GM18499 (cell line): ENCODE results near the gene NCAN.
"Not testable (repeated sequence)": the region's sequence is repeated elsewhere in the genome, so short reads cannot be mapped to it uniquely, and the experiment has no call there.

Experiments used
- ATAC-seq: cut with Tn5 transposase; IDR thresholded peaks from one replicate; pipeline ENCODE4 v1.9.1; 2021; ENCODE audit warnings: moderate number of reproducible peaks; ENCODE audit not compliant: insufficient read depth, unreplicated experiment

NCAN gene

DNA sequence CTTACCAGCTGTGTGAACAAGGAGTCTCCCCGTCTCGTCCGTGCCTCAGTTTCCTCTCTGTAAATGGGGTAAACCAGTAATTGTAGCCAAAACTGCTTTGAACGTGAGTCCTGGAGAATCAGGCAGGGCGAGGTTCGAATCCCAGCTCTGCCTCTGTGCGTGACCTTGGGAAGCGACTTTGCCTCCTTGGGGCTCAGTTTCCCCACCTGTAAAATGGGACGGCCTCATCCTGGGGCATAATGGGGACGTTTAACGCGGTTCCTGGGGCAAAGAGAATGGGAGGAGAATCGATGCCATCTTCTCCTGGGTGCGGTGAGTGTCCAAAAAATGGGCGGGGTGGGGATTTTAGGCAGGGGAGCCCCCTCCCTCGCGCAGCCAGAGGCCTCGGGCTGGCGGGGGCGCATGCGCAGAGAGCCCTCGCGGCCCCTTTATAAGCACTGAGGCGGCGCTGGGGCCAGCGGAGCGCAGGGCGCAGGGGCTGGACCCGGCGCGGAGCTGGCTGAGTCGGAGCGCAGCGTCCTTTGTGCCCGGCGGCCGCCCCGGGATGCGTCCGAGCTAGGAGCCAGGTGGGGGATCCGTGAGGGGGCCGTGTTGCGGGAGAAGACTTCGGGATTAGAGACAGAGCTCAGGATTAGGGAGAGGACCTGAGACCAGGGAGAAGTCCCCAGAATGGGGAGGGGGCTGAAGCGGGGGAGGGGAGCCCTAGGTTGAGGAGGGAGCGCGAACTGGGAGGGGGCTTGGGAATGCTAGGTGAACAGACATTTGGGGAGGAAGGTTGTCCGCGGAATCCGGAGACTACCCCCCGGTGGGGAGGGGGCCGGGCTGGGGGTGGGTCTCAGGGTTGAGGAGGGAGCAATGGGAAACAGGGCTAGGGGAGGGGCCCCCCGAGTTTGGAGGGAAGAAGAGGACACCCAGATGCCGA lies at the start of gene NCAN:
Gene NCAN (plus strand): TSS at position 460 of the 922 bp plus-strand sequence. CDS start 4,996 bp downstream, outside the sequence.
- no peak for ATAC-seq

- ATAC-seq: no peak
Observed at GRCh38 chr19:19162495-19162894, 49.3 kb upstream of the NCAN start.

DNA sequence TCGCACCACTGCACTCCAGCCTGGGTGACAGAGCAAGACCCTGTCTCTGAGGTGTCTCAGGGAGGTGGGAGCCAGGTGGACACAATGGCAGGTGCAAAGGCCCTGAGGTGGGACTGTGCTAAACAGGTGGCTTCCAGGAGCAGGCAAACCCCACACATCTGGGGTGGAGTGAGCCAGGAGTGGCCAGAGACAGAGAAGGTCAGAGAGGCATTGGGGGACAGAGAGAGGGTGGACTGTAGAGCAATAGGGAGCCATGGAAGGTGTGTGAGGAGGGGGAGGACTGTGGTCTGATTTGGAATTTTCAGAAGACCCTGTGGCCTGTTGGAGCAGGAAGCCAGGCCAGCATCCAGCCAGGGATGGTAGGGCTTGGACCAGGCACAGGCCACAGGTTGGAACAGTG lies 46.4 kb upstream of the NCAN start:
- no peak for ATAC-seq

DNA sequence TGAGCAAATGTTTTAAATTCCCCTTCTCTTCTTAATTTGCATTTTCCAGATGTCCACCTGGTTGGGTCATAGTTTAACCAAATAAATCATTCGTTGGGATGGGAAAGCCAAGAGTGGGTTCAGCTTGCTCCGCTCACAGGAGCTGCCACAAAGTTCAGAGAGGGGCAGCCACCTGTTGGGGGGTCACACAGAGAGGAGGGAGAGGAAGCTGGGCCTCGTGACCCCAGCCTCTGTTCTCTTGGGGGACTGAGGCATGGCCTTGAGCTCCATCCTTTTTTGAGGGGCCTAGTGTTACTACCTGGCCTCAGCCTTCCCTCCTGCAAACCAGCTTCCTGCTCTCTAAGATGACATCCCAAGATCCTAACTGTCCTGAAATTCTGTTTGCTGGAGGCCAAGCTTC lies 44.1 kb upstream of the NCAN start:
- ATAC-seq: no peak

DNA sequence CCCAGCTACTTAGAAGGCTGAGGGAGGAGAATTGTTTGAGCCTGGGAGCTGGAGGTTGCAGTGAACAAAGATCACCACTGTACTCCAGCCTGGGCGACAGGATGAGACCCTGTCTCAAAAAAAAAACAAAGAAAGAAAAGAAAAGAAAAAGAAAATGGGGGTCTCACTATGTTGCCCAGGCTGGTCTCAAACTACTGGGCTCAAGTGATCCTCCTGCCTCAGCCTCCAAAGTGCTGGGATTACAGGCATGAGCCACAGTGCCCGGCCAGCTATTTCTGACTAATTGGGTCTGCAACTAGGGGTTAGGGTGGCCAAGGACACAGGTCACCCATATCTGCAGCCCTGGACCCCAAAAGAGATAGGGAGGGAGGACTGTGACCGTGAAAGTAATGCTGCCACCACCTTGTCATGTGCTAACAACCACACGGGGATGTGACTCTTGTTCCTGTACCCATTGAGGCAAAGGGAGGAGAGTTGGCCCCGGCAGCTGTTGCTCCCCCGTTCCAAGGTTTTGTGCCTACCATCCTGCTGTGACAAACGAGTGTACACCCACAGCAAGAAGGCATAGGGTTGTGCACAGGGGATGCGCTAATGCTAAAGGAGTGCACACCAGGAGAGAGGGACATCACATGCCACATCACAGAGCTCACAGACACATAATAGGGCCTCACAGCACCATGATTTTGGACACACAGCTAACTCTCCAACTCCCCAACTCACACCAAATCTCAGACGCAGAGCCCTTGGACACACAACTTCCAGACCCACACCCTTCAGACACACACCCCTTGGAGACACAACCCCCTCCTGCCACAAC lies 42.3 kb upstream of the NCAN start:
- no peak for ATAC-seq

- ATAC-seq: no peak
Observed at GRCh38 chr19:19170053-19170872, 41.5 kb upstream of the NCAN start, which contains the start of gene MEF2B. MEF2B (minus strand) TSS chr19:19170263; CDS start chr19:19150735, 19,528 bp downstream.

- no peak for ATAC-seq
Observed at GRCh38 chr19:19170873-19171672, 40.7 kb upstream of the NCAN start.

DNA sequence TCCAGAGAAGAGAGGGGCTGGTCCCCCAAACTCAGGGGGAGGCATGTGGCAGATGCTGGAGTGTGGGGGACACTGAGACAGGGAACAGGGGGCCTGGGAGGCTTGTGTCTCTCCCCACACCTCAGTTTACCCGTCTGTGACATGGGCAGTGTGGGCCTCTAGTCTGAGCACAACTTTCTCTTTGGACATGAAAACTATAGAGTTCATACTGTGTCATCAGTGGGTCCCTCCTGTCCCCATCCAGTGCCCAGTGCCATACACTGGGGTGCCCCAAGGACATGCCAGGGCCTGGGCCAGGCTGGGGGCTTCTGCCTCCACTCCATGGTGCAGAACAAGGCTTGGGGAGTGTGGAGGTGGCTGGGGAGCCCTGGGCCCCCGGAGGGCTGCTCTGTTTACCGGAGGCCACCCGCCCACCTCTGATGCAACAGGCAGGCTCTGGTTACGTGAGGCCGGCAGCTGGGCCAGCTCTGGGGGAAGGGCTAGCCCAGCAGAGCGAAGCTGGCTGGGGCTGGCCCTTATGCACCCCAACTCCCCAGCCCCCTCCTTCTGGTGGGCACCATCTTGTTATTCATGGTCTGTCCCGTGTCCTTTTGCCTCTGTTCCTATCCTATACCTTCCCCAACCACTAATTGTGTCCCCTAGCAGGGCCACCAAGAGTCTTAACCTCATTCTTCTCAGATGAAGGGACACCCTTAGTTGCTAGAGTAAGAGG lies 39.8 kb upstream of the NCAN start:
- no peak for ATAC-seq

- not testable (repeated sequence) for ATAC-seq
Observed at GRCh38 chr19:19173243-19173642, 38.5 kb upstream of the NCAN start.

DNA sequence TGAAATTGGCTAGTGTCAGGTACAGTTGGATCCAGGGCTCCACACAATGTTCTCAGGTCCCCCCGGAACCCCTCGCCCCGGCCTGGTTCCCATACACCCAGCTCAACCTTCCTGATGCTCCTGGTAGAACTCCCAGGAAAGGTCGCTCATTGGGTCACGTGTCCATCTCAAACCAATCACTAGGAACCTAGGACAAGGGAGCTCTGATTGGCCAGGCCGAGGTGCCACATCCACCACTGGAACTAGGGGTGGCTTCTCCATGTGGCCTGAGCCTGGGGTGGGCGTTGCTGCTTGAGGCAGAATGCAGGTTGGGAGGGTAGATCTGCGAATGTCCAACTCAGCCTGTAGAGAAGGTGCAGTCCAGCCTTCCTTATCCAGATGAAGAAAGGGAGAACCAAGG lies 34.8 kb upstream of the NCAN start:
- ATAC-seq: no peak

GRCh38 chr19:19179548-19180441 lies 32.0 kb upstream of the NCAN start:
- no peak for ATAC-seq

GRCh38 chr19:19181488-19181998 lies 30.2 kb upstream of the NCAN start:
- no peak for ATAC-seq

DNA sequence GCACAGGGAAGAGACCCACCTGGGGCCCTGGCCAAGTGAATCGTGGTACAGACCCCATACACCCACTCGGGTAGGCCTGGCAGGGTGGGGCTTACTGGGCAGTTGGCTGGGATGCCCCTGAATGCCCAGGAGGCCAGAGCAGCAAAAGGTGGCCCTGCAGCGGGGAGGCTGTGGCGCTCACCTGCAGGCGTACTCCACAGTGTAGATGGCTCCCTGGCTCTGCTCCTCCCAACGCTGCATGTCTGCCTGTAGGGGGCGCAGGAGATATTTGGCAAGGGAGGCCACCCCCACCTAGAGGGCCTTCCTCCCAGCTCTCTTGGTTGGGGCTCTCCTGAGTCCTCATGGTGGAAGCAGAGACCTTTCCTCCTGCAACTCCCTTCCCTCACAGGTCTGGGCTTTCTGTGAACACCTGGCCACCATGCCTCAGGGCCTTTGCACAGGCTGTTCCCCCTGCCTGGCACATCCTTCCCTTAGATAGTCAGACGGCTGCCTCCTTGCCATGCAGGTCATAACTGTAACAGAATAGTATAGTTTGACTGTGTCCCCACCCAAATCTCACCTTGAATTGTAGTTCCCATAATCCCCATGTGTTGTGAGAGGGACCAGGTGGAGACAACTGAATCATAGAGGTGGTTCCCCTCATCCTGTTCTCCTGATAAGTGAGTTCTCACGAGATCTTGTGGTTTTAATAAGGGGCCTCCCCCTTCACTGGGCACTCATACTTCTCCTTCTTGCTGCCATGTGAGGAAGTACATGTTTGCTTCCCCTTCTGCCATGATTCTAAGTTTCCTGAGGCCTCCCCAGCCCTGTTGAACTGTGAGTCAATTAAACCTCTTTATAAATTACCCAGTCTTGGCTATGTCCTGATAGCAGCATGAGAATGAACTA lies 25.7 kb upstream of the NCAN start:
- ATAC-seq: no peak

DNA sequence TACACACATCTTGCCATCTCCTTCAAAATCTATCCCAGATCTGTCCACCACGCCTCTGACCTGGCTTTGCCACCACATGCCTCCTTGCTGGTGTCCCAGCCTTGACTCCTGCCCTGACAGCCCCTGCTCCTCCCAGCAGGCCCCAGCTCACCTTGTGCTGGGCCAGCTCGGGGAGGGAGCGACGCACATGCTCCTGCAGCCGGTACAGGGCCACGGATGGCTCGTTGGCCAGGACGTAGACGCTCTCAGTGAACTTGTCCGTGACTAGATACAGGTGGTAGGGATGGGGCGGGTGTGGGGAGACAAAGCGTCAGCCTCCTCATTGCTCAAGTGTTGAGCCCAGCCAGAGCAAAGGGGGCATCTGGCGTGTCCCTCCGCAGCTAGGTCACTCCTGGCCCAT lies 25.0 kb upstream of the NCAN start:
- no peak for ATAC-seq

DNA sequence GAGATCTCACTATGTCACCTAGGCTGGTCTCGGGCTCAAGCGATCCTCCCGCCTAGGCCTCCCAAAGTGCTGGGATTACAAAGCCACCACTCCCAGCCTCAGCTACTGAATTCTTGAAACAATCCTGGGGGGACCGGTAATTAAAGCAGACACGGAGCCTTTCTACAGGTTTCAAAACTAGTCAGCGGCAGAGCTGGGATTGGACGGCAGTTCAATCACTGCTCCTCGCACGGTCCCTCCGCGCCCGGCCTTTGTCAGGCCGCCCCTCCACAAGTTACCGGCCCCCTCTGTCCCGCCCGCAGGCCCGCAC lies 20.0 kb upstream of the NCAN start:
- ATAC-seq: peak; percentile 7

DNA sequence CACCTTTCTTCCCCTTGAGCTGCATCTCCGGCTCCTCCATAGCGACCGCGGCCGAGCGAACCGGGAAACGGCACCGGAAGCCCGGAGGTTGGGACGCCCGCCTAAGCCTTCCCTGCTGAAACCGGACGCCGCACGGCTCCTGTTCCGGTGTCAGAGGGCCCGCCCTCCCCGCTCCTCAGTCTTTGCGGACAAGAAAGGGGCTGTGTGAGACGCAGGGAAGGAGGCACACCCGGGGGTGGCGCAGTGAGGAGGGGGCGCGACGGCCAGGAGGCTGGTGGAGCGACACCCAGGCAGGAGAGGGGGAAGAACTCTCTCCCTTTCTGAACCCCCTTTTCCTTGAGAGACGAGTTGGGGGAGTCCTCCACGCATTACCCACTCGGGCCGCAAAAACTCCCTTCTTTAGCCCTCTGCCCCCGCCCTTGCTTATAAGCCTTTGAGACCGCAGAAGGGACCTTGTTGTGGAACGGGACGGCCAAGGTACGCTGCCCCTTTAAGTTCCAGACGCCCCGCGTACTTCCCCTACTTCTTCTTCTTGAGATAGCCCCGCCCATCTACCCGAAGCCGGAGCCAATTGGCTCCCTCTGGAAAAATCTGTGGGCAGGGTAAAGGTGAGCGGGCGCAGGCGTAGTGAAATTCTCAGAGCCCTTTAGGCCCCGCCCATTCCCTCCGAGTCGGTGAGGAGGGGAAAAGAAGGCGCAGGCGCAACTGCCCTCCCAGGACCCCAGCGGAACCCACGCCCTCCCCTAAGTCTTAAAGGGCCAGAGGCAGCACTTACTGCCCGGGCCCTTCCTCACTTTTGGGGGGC lies 19.5 kb upstream of the NCAN start, which contains the start of the genes BORCS8 and RFXANK:
Gene BORCS8 (minus strand): TSS at position 75 of the 805 bp plus-strand sequence. CDS start 35 bp downstream, at position 40.
Gene RFXANK (plus strand): TSS at position 181 of the 805 bp plus-strand sequence. CDS start 1,689 bp downstream, outside the sequence.
- peak; percentile 71 for ATAC-seq
